GM10248 (cell line): ENCODE measurements around the gene ITGB3.

ENCODE experiments used
- CTCF ChIA-PET: fragments of 300-600 bp; sonication (Branson Sonifier 250); formaldehyde crosslinking; extraction: SDS; loops from one replicate; lab custom pipeline; 2021; ENCODE audit warnings: antibody characterized with exemption; lab: Yijun Ruan, JAX
- POLR2A ChIA-PET: fragments of 350-650 bp; sonication (Branson Sonifier 250); formaldehyde crosslinking; extraction: SDS; loops from one replicate; lab custom pipeline; 2020; ENCODE audit warnings: antibody characterized with exemption; lab: Yijun Ruan, JAX
- DNase-seq: peaks from one replicate; pipeline ENCODE4 v3.0.0; 2012; ENCODE audit errors: extremely low spot score
- TF ChIP-seq, protein P1 (sequence below): IDR thresholded peaks from 2 replicates; pipeline ENCODE4 v1.5.1; 2012; ENCODE audit warnings: mild to moderate bottlenecking, low read depth; ENCODE audit errors: extremely low read depth, missing control alignments, control extremely low read depth

The ITGB3 gene

DNA sequence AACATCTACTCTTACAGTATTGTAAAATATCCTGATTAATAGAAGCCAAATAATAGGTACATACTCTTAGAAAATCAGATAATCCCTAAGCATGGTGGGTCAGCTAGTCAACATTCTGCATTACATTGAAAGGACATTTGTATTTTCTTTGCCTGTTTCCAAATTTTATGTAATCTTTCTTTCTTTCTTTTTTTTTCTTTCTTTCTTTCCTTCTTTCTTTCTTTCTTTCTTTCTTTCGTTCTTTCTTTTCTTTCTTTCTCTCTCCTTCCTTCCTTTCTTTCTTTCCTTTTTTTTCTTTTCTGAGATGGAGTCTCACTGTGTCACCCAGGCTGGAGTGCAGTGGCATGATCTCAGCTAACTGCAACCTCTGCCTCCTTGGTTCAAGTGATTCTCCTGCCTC lies 18.9 kb downstream of the ITGB3 start:
- DNase-seq: no peak
- ChIA-PET CTCF (interaction anchor here (0.8 to 1.4 kb wide), 2 partner anchors 18 to 43 kb away, joined by 4 read pairs; no protein-coding TSS in a partner anchor), POLR2A (no interaction called here)
- TF ChIP-seq, protein P1, sequence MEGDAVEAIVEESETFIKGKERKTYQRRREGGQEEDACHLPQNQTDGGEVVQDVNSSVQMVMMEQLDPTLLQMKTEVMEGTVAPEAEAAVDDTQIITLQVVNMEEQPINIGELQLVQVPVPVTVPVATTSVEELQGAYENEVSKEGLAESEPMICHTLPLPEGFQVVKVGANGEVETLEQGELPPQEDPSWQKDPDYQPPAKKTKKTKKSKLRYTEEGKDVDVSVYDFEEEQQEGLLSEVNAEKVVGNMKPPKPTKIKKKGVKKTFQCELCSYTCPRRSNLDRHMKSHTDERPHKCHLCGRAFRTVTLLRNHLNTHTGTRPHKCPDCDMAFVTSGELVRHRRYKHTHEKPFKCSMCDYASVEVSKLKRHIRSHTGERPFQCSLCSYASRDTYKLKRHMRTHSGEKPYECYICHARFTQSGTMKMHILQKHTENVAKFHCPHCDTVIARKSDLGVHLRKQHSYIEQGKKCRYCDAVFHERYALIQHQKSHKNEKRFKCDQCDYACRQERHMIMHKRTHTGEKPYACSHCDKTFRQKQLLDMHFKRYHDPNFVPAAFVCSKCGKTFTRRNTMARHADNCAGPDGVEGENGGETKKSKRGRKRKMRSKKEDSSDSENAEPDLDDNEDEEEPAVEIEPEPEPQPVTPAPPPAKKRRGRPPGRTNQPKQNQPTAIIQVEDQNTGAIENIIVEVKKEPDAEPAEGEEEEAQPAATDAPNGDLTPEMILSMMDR: no peak

DNA sequence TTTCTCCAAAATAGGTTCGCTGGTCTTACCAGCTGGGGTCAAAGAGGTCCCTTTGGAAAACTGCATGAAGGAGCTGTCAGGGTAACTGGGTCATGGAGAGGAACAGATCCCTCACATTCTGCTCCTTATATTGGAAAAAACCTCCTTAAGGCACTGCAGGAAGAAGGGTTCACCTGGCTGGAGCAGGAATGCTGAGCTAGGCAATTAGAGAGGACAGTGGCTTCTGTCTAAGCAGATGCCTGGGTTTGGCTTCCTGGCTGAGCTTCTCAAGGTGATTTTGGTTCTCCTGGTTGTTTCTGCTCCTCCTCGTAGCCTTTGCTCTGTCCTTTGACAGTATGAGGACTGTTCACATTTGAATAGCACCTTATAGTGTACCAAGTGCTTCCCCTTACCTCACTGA lies 19.6 kb downstream of the ITGB3 start:
- TF ChIP-seq, protein P1: no peak
- POLR2A ChIA-PET: no interaction called here
- CTCF ChIA-PET: interaction anchor here (0.8 to 3.2 kb wide), 4 partner anchors 11 to 43 kb away, joined by 4 to 7 read pairs (median 4); no protein-coding TSS in a partner anchor
- no peak for DNase-seq

GRCh38 chr17:47274319-47275069 lies 20.9 kb downstream of the ITGB3 start:
- ChIA-PET POLR2A (no interaction called here), CTCF (interaction anchor here (1.5 to 3.2 kb wide), 4 partner anchors 10 to 26 kb away, joined by 3 to 7 read pairs (median 4); no protein-coding TSS in a partner anchor)
- DNase-seq: no peak
- TF ChIP-seq, protein P1: no peak

GRCh38 chr17:47275245-47275984 lies 21.8 kb downstream of the ITGB3 start:
- TF ChIP-seq, protein P1: no peak
- no peak for DNase-seq
- CTCF ChIA-PET: interaction anchor here (1.0 to 3.2 kb wide), 5 partner anchors 9 to 35 kb away, joined by 3 to 7 read pairs (median 4); no protein-coding TSS in a partner anchor
- POLR2A ChIA-PET: no interaction called here

GRCh38 chr17:47276444-47276843 lies 22.8 kb downstream of the ITGB3 start:
- POLR2A ChIA-PET: no interaction called here
- CTCF ChIA-PET: interaction anchor here (1.2 to 2.1 kb wide), 3 partner anchors 10 to 22 kb away, joined by 3 to 7 read pairs (median 3); no protein-coding TSS in a partner anchor

DNA sequence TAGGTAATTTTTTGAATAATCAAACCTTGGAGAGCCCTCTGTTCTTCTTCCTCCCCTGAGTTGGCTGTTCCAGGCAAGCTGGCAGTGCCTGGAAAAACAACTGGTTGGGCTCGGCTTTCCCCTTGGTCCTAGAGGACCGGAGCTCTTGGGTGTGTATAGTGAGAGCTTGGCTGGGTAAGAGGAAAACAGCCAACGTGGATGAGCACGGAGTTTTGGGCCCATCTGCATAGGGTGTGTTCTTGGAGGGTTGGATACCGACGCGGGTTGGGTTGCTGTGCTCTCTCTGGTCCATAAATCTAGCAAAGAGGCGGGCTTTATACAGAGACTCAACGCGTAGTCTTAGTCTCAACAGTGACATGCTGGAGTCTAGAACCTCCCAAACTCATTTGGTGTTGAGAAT lies 23.2 kb downstream of the ITGB3 start:
- no peak for DNase-seq
- TF ChIP-seq, protein P1: no peak

More at GRCh38 chr17:47276444-47276843, 22.8 kb downstream of the ITGB3 start:
- no peak for DNase-seq
- TF ChIP-seq, protein P1: no peak

More for the DNA sequence above, 23.2 kb downstream of the ITGB3 start:
- POLR2A ChIA-PET: no interaction called here
- CTCF ChIA-PET: interaction anchor here (2.1 kb wide), 1 partner anchor 10 kb away, joined by 7 read pairs; no protein-coding TSS in a partner anchor
